Measurements from ENCODE around the gene CFAP251.
A peak's percentile ranks its signal among the peaks of the same experiment; 100 is the strongest.
"Not testable (repeated sequence)": the region's sequence is repeated elsewhere in the genome, so short reads cannot be mapped to it uniquely, and the experiment has no call there.

Gene CFAP251

DNA sequence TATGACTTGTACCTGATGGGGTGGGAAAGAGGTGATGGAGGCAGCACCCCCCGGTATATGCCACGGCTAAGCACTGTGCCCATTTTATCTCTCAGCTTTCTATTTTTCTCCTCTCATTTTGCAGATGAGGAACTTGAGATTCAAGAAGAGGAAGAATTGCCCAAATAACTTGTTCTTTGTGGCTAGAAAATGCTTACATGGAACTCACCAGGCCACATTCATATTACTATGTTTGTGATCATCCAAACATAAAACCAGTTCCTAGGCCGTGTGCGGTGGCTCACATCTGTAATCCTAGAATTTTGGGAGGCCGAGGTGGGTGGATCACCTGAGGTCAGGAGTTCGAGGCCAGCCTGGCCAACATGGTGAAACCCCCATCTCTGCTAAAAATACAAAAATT lies 44.3 kb upstream of the CFAP251 start:
- H3K4me3 ChIP-seq (ENCODE audit: low read depth, low read length), result no peak overlapping the region
- no peak overlapping the region for H3K4me2 ChIP-seq (ENCODE audit: low read length)
- no peaks in the 10 kb centered on the region for H3K4me1 ChIP-seq
- H3K9me3 ChIP-seq (ENCODE audit: control insufficient read depth, low read length), result no peaks in the 10 kb centered on the region
- H3K27ac ChIP-seq, result no peak overlapping the region
- no peak overlapping the region for H2AFZ ChIP-seq
- no peaks in the 10 kb centered on the region for H3K79me2 ChIP-seq
- no peak overlapping the region for H3K9ac ChIP-seq
- TF ChIP-seq, protein P1, sequence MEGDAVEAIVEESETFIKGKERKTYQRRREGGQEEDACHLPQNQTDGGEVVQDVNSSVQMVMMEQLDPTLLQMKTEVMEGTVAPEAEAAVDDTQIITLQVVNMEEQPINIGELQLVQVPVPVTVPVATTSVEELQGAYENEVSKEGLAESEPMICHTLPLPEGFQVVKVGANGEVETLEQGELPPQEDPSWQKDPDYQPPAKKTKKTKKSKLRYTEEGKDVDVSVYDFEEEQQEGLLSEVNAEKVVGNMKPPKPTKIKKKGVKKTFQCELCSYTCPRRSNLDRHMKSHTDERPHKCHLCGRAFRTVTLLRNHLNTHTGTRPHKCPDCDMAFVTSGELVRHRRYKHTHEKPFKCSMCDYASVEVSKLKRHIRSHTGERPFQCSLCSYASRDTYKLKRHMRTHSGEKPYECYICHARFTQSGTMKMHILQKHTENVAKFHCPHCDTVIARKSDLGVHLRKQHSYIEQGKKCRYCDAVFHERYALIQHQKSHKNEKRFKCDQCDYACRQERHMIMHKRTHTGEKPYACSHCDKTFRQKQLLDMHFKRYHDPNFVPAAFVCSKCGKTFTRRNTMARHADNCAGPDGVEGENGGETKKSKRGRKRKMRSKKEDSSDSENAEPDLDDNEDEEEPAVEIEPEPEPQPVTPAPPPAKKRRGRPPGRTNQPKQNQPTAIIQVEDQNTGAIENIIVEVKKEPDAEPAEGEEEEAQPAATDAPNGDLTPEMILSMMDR (IDR thresholded peaks at IDR 0.05), result no peak
- no peaks in the 10 kb centered on the region for H3K36me3 ChIP-seq (ENCODE audit: control insufficient read depth, insufficient read depth, low read length)
- H3K27me3 ChIP-seq (ENCODE audit: control insufficient read depth, insufficient read depth, low read length), result no peaks in the 10 kb centered on the region

DNA sequence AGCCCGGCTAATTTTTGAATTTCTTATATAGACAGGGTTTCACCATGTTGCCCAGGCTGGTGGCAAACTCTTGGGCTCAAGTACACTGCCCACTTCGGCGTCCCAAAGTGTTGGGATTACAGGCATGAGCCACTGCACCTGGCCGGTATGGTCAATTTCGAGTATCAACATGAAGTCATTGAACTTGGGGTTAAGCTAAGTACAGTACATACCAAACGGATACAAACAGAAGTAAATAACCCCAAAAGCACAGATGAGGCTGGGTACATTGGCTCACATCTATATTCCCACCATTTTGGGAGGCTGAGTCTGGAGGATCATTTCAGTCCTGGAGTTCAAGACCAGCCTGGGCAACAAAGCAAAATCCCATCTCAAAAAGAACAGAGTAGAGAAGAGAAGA lies 42.8 kb upstream of the CFAP251 start:
- Histone ChIP-seq H3K36me3 (ENCODE audit: control insufficient read depth, insufficient read depth, low read length) (no peaks in the 10 kb centered on the region), H3K79me2 (no peaks in the 10 kb centered on the region), H3K4me3 (ENCODE audit: low read depth, low read length) (no peak overlapping the region), H3K27ac (no peak overlapping the region), H3K27me3 (ENCODE audit: control insufficient read depth, insufficient read depth, low read length) (no peaks in the 10 kb centered on the region), H3K9ac (no peak overlapping the region), H2AFZ (no peak overlapping the region), H3K4me2 (ENCODE audit: low read length) (no peak overlapping the region), H3K9me3 (ENCODE audit: control insufficient read depth, low read length) (no peaks in the 10 kb centered on the region), H3K4me1 (no peaks in the 10 kb centered on the region)
- TF ChIP-seq, protein P1 (IDR thresholded peaks at IDR 0.05), result no peak

DNA sequence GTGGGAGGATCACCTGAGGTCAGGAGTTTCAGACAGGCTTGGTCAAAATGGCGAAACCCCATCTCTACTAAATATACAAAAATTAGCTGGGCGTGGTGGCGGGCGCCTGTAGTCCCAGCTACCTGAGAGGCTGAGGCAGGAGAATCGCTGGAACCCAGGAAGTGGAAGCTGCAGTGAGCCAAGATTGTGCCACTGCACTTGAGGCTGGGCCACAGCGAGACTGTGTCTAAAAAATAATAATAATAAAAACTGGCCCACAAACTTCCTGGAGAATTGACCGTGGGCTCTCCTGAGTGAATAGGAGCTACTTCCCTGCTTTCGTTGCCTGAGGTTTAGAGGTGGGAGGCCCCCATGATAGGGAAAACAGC lies 42.3 kb upstream of the CFAP251 start:
- not testable (repeated sequence) for H3K36me3 ChIP-seq (ENCODE audit: control insufficient read depth, insufficient read depth, low read length); H2AFZ ChIP-seq; H3K4me2 ChIP-seq (ENCODE audit: low read length); H3K4me1 ChIP-seq; H3K9ac ChIP-seq; H3K4me3 ChIP-seq (ENCODE audit: low read depth, low read length); H3K9me3 ChIP-seq (ENCODE audit: control insufficient read depth, low read length); H3K79me2 ChIP-seq; H3K27ac ChIP-seq; H3K27me3 ChIP-seq (ENCODE audit: control insufficient read depth, insufficient read depth, low read length)

DNA sequence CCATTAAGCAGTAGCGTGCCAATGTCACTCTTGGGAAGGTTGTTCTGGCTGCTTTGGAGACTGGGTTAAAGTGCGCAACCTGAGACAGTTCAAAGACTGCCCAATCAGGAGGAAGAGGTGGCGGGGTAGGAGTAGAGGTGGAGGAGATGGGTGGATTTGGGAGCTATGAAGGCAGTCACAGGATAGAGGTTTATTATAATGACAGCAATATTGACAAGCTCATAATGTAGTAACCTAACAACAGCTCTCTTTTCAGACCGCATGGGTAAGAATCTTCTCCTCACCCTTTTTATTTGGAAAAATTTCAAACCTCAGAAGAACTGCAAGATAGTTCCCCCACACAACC lies 35.1 kb upstream of the CFAP251 start:
- TF ChIP-seq, protein P1 (IDR thresholded peaks at IDR 0.05), result no peak
- Histone ChIP-seq H3K27ac (no peak overlapping the region), H3K9me3 (ENCODE audit: control insufficient read depth, low read length) (no peaks in the 10 kb centered on the region), H3K9ac (no peak overlapping the region), H3K4me3 (ENCODE audit: low read depth, low read length) (no peak overlapping the region), H3K36me3 (ENCODE audit: control insufficient read depth, insufficient read depth, low read length) (no peaks in the 10 kb centered on the region), H2AFZ (peak overlapping the region; percentile 31), H3K4me1 (no peaks in the 10 kb centered on the region), H3K27me3 (ENCODE audit: control insufficient read depth, insufficient read depth, low read length) (no peaks in the 10 kb centered on the region), H3K4me2 (ENCODE audit: low read length) (no peak overlapping the region), H3K79me2 (no peaks in the 10 kb centered on the region)

DNA sequence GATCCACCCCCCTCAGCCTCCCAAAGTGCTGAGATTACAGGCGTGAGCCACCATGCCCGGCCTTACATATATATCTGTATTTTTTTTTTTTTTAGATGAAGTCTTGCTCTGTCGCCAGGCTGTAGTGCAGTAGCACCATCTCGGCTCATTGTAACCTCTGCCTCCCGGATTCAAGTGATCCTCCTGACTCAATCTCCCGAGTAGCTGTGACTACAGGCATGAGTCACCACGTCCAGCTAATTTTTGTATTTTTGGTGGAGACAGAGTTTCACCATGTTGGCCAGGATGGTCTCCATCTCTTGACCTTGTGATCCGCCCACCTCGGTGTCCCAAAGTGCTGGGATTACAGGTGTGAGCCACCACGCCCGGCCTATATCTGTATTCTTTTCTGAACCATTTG lies 33.3 kb upstream of the CFAP251 start:
- H3K27ac ChIP-seq; H3K27me3 ChIP-seq (ENCODE audit: control insufficient read depth, insufficient read depth, low read length); H3K4me1 ChIP-seq; H3K36me3 ChIP-seq (ENCODE audit: control insufficient read depth, insufficient read depth, low read length); H3K9ac ChIP-seq; H3K9me3 ChIP-seq (ENCODE audit: control insufficient read depth, low read length); H3K4me3 ChIP-seq (ENCODE audit: low read depth, low read length); H2AFZ ChIP-seq; H3K79me2 ChIP-seq; H3K4me2 ChIP-seq (ENCODE audit: low read length): not testable (repeated sequence)

DNA sequence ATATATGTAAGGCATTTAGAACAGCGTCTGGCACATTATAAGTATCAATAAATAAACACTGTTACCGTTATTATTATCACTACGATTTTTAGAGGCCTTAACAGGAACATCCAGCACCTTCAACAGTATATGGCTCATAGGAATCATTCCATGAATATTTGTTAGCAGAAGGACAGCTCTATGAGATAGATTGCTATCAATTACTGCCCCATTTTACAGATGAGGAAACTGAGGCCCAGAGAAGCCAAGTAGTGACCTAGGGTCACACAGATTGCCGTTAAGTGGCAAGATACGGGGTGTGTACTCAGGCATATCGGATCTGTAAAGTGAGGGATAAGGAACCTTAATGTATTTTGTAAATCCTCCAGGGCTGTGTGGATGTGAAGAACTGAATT lies 30.3 kb upstream of the CFAP251 start:
- H2AFZ ChIP-seq, result peak overlapping the region; percentile 75
- peaks cover 17% of the 10 kb centered on the region for H3K79me2 ChIP-seq
- peak overlapping the region; percentile 97 for H3K4me3 ChIP-seq (ENCODE audit: low read depth, low read length)
- no peaks in the 10 kb centered on the region for H3K9me3 ChIP-seq (ENCODE audit: control insufficient read depth, low read length)
- H3K4me2 ChIP-seq (ENCODE audit: low read length), result peak overlapping the region; percentile 71
- peaks cover 9% of the 10 kb centered on the region for H3K4me1 ChIP-seq
- peak overlapping the region; percentile 85 for H3K27ac ChIP-seq
- H3K9ac ChIP-seq, result no peak overlapping the region
- no peaks in the 10 kb centered on the region for H3K27me3 ChIP-seq (ENCODE audit: control insufficient read depth, insufficient read depth, low read length)
- no peaks in the 10 kb centered on the region for H3K36me3 ChIP-seq (ENCODE audit: control insufficient read depth, insufficient read depth, low read length)
- TF ChIP-seq, protein P1 (IDR thresholded peaks at IDR 0.05), result no peak
